PFSK-1 (cell line): Measurements from ENCODE around the gene UBTD1.

ENCODE experiments used
- FOXP2 ChIP-seq: optimal IDR thresholded peaks from 2 replicates; pipeline ENCODE3; 2011; ENCODE audit warnings: borderline replicate concordance, control low read depth, inconsistent platforms; ENCODE audit not compliant: insufficient read depth; ENCODE audit errors: extremely low read length, extremely low read depth
- POLR2AphosphoS5 ChIP-seq: IDR thresholded peaks from 2 replicates; pipeline ENCODE4 v1.6.1; 2012; ENCODE audit warnings: low read depth, mild to moderate bottlenecking, control low read depth, low read length, moderate library complexity
- REST ChIP-seq, 2 experiments: IDR thresholded peaks; 2 replicates each; pipeline versions ENCODE4 v1.6.1 to v1.8.0; 2011 to 2012; ENCODE audit warnings: low read depth in 2 of 2, low read length in 2 of 2, control low read depth in 1 of 2, inconsistent platforms in 1 of 2, mild to moderate bottlenecking in 1 of 2, moderate library complexity in 1 of 2; ENCODE audit not compliant: insufficient read depth in 1 of 2
- SIN3A ChIP-seq: IDR thresholded peaks from 2 replicates; pipeline ENCODE4 v1.6.1; 2012; ENCODE audit warnings: mild to moderate bottlenecking, low read length, moderate library complexity, borderline replicate concordance; ENCODE audit not compliant: insufficient read depth
- TAF1 ChIP-seq: IDR thresholded peaks from 2 replicates; pipeline ENCODE4 v1.6.1; 2012; ENCODE audit warnings: low read length, control low read depth, borderline replicate concordance; ENCODE audit not compliant: insufficient read depth

Gene UBTD1

DNA sequence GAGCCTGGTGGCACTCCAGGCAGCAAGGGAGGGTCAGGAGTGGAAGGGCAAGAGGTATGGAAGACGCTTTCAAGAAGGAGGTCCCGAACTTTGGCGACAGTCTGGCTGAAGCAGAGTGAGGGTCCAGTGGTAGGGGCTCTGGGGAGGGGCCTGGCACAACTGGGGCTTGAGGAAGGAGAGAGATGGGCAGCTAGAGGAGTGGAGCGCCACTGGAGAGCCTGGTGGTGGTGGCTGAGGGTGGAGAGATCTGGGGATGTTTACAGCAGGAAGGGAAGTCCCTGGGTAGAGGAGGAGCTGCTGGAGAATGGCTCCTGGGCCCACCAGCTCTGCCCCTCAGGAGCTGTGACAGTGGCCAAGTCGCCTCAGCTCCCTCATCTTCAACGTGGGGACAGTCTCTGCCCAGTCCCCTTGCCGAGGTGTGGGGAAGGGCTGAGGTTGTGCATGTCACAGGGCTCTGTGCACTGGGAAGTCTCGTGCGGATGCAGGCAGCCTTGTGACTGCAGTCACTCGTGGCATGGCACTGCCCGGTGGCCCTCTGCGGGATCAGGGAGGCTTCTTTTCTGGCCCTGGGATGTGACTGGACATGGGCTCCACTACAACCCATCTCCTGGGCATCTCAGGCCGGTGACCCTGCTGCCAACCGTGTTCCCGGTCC is 18.5 kb downstream of the UBTD1 start:
- TF ChIP-seq SIN3A (no peak), FOXP2 (no peak), TAF1 (no peak)

GRCh38 chr10:97517778-97518300 is 19.1 kb downstream of the UBTD1 start:
- no peak for TF ChIP-seq POLR2AphosphoS5
- TF ChIP-seq REST (IDR thresholded peaks at IDR 0.05; ENCODE audit: insufficient read depth in 1 of 2, low read depth in 2 of 2, low read length in 2 of 2) = no peak
- no peak for TF ChIP-seq TAF1
- TF ChIP-seq SIN3A = no peak
- no peak for TF ChIP-seq FOXP2

GRCh38 chr10:97518301-97519043 is 19.7 kb downstream of the UBTD1 start:
- no peak for TF ChIP-seq SIN3A
- TF ChIP-seq TAF1 = no peak
- no peak for TF ChIP-seq REST (IDR thresholded peaks at IDR 0.05; ENCODE audit: insufficient read depth in 1 of 2, low read depth in 2 of 2, low read length in 2 of 2)

- no peak for TF ChIP-seq POLR2AphosphoS5
Observed at GRCh38 chr10:97519342-97519741, 20.6 kb downstream of the UBTD1 start.

DNA sequence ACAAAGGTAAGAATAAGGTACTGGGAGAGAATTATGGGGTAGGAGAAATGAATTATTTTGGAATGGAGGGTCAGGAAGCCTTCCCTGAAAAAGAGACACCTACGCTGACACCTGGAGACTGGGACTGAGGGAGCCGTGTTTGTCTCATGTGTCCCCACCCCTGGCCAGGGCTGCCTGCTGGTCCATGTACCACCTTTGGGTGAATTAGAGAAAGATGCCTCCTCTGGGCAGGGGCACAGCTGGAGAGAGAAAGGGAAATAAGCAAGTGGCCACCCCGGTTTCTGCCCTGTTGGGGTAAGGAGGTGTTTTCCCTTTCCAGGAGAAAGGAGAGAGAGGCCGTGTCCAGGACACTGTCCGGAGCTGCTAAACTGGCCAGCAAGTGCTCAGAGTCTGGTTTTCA is 21.8 kb downstream of the UBTD1 start:
- TF ChIP-seq SIN3A (no peak), REST (IDR thresholded peaks at IDR 0.05; ENCODE audit: insufficient read depth in 1 of 2, low read depth in 2 of 2, low read length in 2 of 2) (no peak), FOXP2 (no peak), TAF1 (no peak), POLR2AphosphoS5 (no peak)

GRCh38 chr10:97520978-97521761 is 22.4 kb downstream of the UBTD1 start:
- TF ChIP-seq TAF1 = no peak
